ENCODE results near the gene TCOF1.

DNA sequence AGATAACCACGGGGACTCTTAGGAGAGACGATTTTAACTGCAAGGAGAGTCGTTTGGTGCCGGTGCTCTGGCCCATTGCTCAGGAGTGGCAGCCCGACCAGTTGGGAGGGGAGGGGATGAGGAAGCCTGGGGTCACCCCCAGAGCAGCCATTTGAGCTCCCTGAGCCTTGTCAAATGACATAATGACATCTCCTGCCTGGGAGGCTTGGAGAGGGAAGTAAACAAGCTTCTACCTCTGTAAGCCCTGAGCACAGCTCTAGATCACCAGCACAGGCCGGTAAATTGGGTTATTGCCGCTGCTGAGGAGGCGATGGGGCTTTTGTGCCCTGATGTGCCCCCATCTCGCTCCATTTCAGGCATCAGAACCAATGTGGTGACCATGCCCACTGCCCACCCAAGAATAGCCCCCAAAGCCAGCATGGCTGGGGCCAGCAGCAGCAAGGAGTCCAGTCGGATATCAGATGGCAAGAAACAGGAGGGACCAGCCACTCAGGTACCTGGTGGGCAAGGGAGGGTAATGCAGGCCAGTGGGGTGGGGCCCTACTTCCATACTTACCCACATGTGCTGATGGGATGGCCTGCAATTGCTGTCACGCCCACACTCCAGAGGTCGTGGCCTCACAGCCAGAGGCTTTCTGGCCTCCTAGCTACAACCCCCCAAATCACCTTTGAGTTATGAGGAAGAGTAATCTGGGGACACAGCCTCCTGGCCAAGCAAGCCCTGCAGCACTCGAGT is 32.2 kb downstream of the TCOF1 start:
- TF ChIP-seq SPI1 (IDR thresholded peaks at IDR 0.05; ENCODE audit: borderline replicate concordance, low read depth) (no peak), CTCF (IDR thresholded peaks at IDR 0.05; ENCODE audit: insufficient read depth, low read length) (no peak), POLR2AphosphoS5 (IDR thresholded peaks at IDR 0.05; ENCODE audit: low read depth) (no peak)
